ENCODE data around the gene CHST7.

Gene CHST7

GRCh38 chrX:46636223-46636622 is 62.7 kb downstream of the CHST7 start:
- H3K36me3 ChIP-seq (ENCODE audit: control insufficient read depth, low read depth, low read length), result no peaks in the 10 kb centered on the region
- H3K4me1 ChIP-seq (ENCODE audit: control insufficient read depth, low read depth, low read length), result no peaks in the 10 kb centered on the region
- no peak overlapping the region for H3K9ac ChIP-seq (ENCODE audit: low read length)
- no peak overlapping the region for H3K4me3 ChIP-seq (ENCODE audit: low read length)
- H3K9me3 ChIP-seq (ENCODE audit: control insufficient read depth, low read depth, low read length), result peaks cover 3% of the 10 kb centered on the region
- no peak overlapping the region for H3K27ac ChIP-seq (ENCODE audit: low read length)
- no peaks in the 10 kb centered on the region for H3K27me3 ChIP-seq (ENCODE audit: control insufficient read depth, insufficient read depth, low read length)

- Histone ChIP-seq H3K36me3 (ENCODE audit: control insufficient read depth, low read depth, low read length) (no peaks in the 10 kb centered on the region), H3K9ac (ENCODE audit: low read length) (no peak overlapping the region), H3K4me3 (ENCODE audit: low read length) (no peak overlapping the region), H3K9me3 (ENCODE audit: control insufficient read depth, low read depth, low read length) (peaks cover 3% of the 10 kb centered on the region), H3K27ac (ENCODE audit: low read length) (no peak overlapping the region), H3K4me1 (ENCODE audit: control insufficient read depth, low read depth, low read length) (no peaks in the 10 kb centered on the region), H3K27me3 (ENCODE audit: control insufficient read depth, insufficient read depth, low read length) (no peaks in the 10 kb centered on the region)
These were observed 64.4 kb downstream of the CHST7 start for GRCh38 chrX:46637938-46638337.

GRCh38 chrX:46642145-46642544 is 68.6 kb downstream of the CHST7 start:
- Histone ChIP-seq H3K9me3 (ENCODE audit: control insufficient read depth, low read depth, low read length) (peaks cover 3% of the 10 kb centered on the region), H3K9ac (ENCODE audit: low read length) (no peak overlapping the region), H3K4me1 (ENCODE audit: control insufficient read depth, low read depth, low read length) (no peaks in the 10 kb centered on the region), H3K27ac (ENCODE audit: low read length) (no peak overlapping the region), H3K36me3 (ENCODE audit: control insufficient read depth, low read depth, low read length) (peaks cover 4% of the 10 kb centered on the region), H3K27me3 (ENCODE audit: control insufficient read depth, insufficient read depth, low read length) (no peaks in the 10 kb centered on the region), H3K4me3 (ENCODE audit: low read length) (no peak overlapping the region)

- Histone ChIP-seq H3K9me3 (ENCODE audit: control insufficient read depth, low read depth, low read length) (peaks cover 8% of the 10 kb centered on the region), H3K36me3 (ENCODE audit: control insufficient read depth, low read depth, low read length) (peaks cover 4% of the 10 kb centered on the region), H3K9ac (ENCODE audit: low read length) (no peak overlapping the region), H3K4me1 (ENCODE audit: control insufficient read depth, low read depth, low read length) (peaks cover 13% of the 10 kb centered on the region), H3K27ac (ENCODE audit: low read length) (no peak overlapping the region), H3K27me3 (ENCODE audit: control insufficient read depth, insufficient read depth, low read length) (no peaks in the 10 kb centered on the region), H3K4me3 (ENCODE audit: low read length) (no peak overlapping the region)
These were observed 70.1 kb downstream of the CHST7 start for GRCh38 chrX:46643636-46644035.

GRCh38 chrX:46645614-46646013 is 72.0 kb downstream of the CHST7 start:
- no peak overlapping the region for H3K9ac ChIP-seq (ENCODE audit: low read length)
- no peak overlapping the region for H3K27ac ChIP-seq (ENCODE audit: low read length)
- H3K9me3 ChIP-seq (ENCODE audit: control insufficient read depth, low read depth, low read length), result peaks cover 8% of the 10 kb centered on the region
- no peaks in the 10 kb centered on the region for H3K27me3 ChIP-seq (ENCODE audit: control insufficient read depth, insufficient read depth, low read length)
- no peak overlapping the region for H3K4me3 ChIP-seq (ENCODE audit: low read length)
- peaks cover 26% of the 10 kb centered on the region for H3K4me1 ChIP-seq (ENCODE audit: control insufficient read depth, low read depth, low read length)
- H3K36me3 ChIP-seq (ENCODE audit: control insufficient read depth, low read depth, low read length), result peaks cover 4% of the 10 kb centered on the region

- no peak overlapping the region for H3K4me3 ChIP-seq (ENCODE audit: low read length)
- no peak overlapping the region for H3K9ac ChIP-seq (ENCODE audit: low read length)
- H3K9me3 ChIP-seq (ENCODE audit: control insufficient read depth, low read depth, low read length), result peaks cover 8% of the 10 kb centered on the region
- H3K36me3 ChIP-seq (ENCODE audit: control insufficient read depth, low read depth, low read length), result peaks cover 4% of the 10 kb centered on the region
- no peaks in the 10 kb centered on the region for H3K27me3 ChIP-seq (ENCODE audit: control insufficient read depth, insufficient read depth, low read length)
- H3K4me1 ChIP-seq (ENCODE audit: control insufficient read depth, low read depth, low read length), result peaks cover 27% of the 10 kb centered on the region
- H3K27ac ChIP-seq (ENCODE audit: low read length), result no peak overlapping the region
These were observed 73.7 kb downstream of the CHST7 start for GRCh38 chrX:46647251-46647650.
